Measurements from ENCODE around the gene RDX.

- TF ChIP-seq, protein P1, sequence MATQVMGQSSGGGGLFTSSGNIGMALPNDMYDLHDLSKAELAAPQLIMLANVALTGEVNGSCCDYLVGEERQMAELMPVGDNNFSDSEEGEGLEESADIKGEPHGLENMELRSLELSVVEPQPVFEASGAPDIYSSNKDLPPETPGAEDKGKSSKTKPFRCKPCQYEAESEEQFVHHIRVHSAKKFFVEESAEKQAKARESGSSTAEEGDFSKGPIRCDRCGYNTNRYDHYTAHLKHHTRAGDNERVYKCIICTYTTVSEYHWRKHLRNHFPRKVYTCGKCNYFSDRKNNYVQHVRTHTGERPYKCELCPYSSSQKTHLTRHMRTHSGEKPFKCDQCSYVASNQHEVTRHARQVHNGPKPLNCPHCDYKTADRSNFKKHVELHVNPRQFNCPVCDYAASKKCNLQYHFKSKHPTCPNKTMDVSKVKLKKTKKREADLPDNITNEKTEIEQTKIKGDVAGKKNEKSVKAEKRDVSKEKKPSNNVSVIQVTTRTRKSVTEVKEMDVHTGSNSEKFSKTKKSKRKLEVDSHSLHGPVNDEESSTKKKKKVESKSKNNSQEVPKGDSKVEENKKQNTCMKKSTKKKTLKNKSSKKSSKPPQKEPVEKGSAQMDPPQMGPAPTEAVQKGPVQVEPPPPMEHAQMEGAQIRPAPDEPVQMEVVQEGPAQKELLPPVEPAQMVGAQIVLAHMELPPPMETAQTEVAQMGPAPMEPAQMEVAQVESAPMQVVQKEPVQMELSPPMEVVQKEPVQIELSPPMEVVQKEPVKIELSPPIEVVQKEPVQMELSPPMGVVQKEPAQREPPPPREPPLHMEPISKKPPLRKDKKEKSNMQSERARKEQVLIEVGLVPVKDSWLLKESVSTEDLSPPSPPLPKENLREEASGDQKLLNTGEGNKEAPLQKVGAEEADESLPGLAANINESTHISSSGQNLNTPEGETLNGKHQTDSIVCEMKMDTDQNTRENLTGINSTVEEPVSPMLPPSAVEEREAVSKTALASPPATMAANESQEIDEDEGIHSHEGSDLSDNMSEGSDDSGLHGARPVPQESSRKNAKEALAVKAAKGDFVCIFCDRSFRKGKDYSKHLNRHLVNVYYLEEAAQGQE (IDR thresholded peaks at IDR 0.05), result no peak
- TF ChIP-seq MYC (IDR thresholded peaks at IDR 0.05; ENCODE audit: borderline replicate concordance, low read length), result no peak
- no peak for TF ChIP-seq JUNB (IDR thresholded peaks at IDR 0.05)
- TF ChIP-seq, protein P2, sequence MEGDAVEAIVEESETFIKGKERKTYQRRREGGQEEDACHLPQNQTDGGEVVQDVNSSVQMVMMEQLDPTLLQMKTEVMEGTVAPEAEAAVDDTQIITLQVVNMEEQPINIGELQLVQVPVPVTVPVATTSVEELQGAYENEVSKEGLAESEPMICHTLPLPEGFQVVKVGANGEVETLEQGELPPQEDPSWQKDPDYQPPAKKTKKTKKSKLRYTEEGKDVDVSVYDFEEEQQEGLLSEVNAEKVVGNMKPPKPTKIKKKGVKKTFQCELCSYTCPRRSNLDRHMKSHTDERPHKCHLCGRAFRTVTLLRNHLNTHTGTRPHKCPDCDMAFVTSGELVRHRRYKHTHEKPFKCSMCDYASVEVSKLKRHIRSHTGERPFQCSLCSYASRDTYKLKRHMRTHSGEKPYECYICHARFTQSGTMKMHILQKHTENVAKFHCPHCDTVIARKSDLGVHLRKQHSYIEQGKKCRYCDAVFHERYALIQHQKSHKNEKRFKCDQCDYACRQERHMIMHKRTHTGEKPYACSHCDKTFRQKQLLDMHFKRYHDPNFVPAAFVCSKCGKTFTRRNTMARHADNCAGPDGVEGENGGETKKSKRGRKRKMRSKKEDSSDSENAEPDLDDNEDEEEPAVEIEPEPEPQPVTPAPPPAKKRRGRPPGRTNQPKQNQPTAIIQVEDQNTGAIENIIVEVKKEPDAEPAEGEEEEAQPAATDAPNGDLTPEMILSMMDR (IDR thresholded peaks at IDR 0.05), result no peak
Observed at GRCh38 chr11:110299006-110299785, 2.8 kb upstream of the RDX start.

Measured in A549 (cell line).